Subcutaneous adipose tissue (tissue), 4 donors: ENCODE results near the gene C15orf61. TPM values are rescaled to one million over a fixed set of nuclear protein-coding genes. Genes with fewer than 3 reads are reported as not detected.

Experiments used
- total RNA-seq, 4 donors: library from RNA; depleted of rRNA; stranded (reverse); fragments of >200 nt; gene quantifications; one replicate each; pipeline ENCODE4 v1.1.0, GENCODE V29; 2016
- TF ChIP-seq, protein P1 (sequence below): fragments of 450-650 bp; IDR thresholded peaks from one replicate; pipeline ENCODE4 v1.5.1; 2016; ENCODE audit warnings: low read depth, mild to moderate bottlenecking, control low read depth, antibody characterized with exemption, moderate library complexity

C15orf61 gene
- total RNA-seq, 4 donors from 2014 or later = 7.2 to 12.8 (median 9.0) TPM

DNA sequence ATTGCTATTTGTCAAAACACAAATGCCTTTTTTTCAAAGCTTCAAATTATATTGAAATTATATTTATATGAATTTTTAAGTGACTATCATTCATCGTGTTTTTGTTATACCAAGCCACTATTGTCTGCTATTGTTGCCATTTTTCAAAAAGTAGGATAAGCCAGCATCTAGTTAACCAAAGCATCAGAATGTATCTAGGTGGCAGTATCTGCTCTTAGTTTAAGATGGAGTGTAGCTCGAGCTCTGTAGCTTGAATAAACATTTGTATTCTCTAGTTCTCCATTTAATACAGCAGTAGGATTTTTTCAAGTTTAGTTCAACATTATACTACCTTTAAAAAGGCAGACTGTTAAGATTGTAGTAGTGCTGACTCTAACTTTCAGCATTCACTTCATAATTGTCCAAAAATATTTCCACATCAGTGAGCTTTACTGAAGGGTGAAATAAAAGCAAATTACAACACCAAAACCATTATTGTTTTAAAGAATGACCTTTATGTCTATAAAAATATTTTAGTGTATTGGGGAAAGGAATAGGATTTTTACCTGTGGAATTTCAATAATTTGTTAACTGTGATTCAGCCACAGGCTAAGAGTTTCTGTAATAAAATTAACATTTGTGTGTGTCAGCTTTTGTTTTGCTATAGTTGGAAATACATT lies 19.6 kb upstream of the C15orf61 start:
- TF ChIP-seq, protein P1, sequence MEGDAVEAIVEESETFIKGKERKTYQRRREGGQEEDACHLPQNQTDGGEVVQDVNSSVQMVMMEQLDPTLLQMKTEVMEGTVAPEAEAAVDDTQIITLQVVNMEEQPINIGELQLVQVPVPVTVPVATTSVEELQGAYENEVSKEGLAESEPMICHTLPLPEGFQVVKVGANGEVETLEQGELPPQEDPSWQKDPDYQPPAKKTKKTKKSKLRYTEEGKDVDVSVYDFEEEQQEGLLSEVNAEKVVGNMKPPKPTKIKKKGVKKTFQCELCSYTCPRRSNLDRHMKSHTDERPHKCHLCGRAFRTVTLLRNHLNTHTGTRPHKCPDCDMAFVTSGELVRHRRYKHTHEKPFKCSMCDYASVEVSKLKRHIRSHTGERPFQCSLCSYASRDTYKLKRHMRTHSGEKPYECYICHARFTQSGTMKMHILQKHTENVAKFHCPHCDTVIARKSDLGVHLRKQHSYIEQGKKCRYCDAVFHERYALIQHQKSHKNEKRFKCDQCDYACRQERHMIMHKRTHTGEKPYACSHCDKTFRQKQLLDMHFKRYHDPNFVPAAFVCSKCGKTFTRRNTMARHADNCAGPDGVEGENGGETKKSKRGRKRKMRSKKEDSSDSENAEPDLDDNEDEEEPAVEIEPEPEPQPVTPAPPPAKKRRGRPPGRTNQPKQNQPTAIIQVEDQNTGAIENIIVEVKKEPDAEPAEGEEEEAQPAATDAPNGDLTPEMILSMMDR = no peak

DNA sequence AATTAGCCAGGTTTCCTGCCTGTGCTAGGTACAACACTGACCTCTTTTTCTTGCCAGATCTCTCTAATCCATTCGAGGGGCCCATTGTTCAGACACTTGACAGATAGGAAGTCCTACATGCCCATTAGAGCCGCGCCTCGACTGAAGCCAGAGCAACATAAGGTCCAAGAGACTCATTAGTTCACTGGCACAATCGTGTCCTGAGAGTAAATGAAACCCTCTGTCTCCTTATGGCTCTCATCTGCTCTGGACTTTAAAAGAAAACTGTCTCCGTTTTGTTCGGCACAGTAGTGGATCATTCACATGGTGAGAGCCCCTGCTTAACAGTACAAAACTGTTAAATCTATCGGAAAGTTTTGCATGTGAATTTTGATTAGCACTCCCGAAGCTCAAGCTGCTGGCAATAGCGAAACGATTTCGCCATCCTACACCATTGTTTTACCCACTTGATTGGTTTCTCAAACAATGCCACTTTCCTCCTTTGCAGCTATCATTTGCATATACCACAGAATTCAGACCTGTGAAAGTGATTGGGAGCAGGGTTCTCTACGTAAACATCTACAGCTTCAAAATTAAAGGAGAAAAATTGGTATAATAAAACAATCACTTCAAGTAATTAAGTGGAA lies 19.0 kb upstream of the C15orf61 start:
- TF ChIP-seq, protein P1 = no peak

DNA sequence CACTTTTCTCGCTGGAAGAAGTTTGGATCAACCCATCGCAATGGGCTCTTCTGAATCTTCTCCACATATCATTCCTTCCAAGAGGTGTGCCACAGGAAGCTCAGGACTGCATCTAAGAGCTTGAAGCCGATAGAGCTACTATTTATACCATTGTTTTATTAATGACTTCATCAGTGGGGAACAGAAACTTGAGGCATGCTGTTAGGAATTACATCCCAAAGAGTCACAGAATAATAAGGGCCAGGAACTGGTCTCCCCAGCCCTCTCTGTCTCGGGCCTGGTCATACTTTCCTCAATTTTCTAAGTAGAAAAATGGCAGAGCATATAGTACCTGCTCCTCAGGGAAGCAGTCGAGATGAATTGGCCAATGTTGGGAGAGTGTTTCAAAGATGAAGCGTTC lies 16.9 kb upstream of the C15orf61 start:
- TF ChIP-seq, protein P1 = no peak

DNA sequence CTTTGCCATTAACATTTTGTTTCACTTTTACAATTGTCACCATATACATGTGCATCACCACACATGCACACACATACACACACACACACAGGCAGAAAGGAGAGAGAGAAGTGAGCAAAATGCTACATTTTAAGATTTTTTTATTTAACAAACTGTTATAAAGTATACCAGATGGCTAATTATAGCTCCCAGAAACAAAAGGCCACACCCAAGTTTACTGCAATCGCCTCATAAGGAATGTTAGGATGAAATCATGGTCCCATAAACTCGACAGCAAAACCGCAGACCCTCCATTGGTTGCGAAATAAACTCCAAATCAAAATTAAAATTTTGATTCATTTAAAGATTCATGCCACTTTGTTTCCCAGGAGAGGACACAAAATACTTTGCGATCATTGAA lies 16.1 kb upstream of the C15orf61 start:
- TF ChIP-seq, protein P1 = no peak

DNA sequence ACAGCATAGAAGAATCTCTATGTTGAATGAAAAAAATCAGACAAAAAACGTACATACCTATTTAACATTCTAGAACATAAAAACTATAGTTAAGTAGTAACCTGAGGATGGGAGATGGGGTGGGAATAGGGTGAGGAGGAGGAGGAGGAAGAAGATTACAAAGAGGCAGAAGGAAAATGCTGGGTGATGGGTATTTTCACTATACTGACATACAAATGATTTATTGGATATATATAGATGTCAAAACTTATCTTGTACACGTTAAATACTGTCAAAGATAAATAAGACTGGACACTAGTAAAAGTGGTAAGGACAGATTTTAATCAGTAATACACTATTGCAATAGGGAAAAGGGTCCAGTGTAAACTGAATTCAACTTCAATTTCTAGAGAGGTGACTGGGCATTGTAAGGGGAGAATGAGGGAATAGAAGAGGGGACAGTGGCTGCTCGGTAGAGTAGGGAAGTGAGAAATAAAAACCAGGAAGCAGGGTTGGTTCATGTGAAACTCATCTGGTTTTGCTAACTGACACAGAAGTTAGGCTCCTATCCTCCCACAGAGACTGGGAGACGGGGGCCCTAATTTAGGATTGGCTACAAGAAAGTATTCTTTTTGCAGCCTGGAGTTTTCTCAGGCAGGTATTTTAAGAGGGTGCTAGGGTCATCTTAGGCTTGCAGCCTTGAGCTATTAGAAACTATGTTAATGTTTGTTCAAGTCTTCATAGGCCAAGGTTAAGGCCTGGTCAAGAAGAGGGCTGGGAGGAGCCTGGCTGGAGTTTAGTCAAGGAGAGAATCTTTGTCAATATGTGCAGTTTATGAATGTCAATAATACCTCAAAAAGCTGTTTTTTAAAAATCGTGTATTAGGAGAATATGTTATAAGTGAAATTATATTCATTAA lies 15.0 kb upstream of the C15orf61 start:
- TF ChIP-seq, protein P1 = no peak

DNA sequence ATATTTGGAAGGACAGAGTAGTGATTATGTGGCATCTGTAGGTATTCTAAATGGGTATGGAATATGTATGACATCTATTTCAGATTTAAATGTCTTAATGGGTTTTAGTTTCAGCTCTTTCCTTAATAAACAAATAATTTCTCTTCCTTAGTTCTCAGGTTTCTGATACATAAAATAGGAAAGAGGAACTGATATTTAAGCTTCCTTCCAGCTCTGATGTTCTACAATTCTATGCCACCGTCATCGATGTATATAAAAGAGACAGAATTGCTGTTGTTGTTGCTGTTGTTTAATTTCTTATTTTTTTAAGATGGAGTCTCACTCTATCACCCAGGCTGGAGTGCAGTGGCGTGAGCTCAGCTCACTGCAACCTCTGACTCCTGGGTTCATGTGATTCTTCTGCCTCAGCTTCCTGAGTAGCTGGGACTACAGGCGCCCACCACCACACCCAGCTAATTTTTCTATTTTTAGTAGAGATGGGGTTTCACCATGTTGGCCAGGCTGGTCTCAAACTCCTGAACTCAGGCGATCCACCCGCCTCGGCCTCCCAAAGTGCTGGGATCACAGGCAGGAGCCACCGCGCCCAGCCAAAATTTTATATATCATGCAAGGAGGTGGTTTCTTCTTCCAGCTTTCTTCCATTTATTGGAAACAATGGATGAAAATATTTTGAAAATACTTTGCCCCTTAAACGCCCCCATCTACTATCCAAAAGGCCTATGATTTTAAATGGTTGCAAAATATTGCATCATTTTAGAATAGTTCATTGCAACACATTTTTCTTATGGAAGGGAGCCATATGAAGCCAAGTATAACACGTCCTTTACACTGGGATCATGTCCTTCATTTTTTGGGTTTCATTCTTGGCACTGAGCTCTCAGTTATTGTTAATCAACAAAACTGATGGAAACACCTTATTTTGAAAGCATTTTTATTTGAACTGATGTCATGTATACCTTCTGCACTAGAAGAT lies 13.9 kb upstream of the C15orf61 start:
- TF ChIP-seq, protein P1 = no peak
